HPDE6-E6E7 (cell line): Measurements from ENCODE around the gene CCL23.

Source experiments
- DNase-seq: peaks from one replicate; pipeline ENCODE4 v3.0.0; 2011; ENCODE audit warnings: missing footprints; ENCODE audit errors: extremely low spot score

CCL23 gene

GRCh38 chr17:35969558-35970380 lies 48.0 kb downstream of the CCL23 start:
- DNase-seq: peak; percentile 51

- no peak for DNase-seq
These were observed 49.2 kb downstream of the CCL23 start for GRCh38 chr17:35968520-35969054.

- DNase-seq: no peak
These were observed 52.5 kb downstream of the CCL23 start for GRCh38 chr17:35965272-35965671.

GRCh38 chr17:35963663-35964062 lies 54.1 kb downstream of the CCL23 start:
- no peak for DNase-seq
